HepG2 (cell line): Measurements from ENCODE around the gene FRRS1. TPM values are rescaled to one million over a fixed set of nuclear protein-coding genes. Genes with fewer than 3 reads are reported as not detected.

Experiments used
- ATAC-seq: fragments of 200-7000 bp; cut with Tn5 transposase; 3 replicates; pipeline ENCODE4 v1.9.1; 2020; ENCODE audit warnings: mild to moderate bottlenecking, moderate library complexity
- BruUV-seq: library from RNA; stranded (reverse); fragments of 400-500 nt; replicated peaks from 2 replicates; lab custom pipeline; 2021; lab: Mats Ljungman, UMichigan
- CTCF ChIA-PET: fragments of 300-600 bp; formaldehyde crosslinking; extraction: SDS; loops from one replicate; lab custom pipeline; 2021; ENCODE audit warnings: low total read pairs, inconsistent platforms, low intra/inter-chr PET ratio; lab: Yijun Ruan, JAX
- POLR2A ChIA-PET: fragments of 350-600 bp; sonication (Branson Sonifier 250); formaldehyde crosslinking; loops from one replicate; lab custom pipeline; 2020; ENCODE audit warnings: antibody characterized with exemption, inconsistent platforms; lab: Yijun Ruan, JAX
- DNase-seq: peaks from one replicate; pipeline ENCODE4 v3.0.0-alpha.2; 2015; ENCODE audit warnings: low spot score
- FAIRE-seq: peaks from 3 replicates; lab custom pipeline; 2011; peaks lifted over from hg19 to GRCh38; lab: Jason Lieb, UNC
- H2AFZ ChIP-seq: one replicate; pipeline ENCODE4 v1.6.1; 2011; ENCODE audit warnings: low read length, inconsistent platforms
- H3K27ac ChIP-seq: fragments of 300-600 bp; 3 replicates; pipeline ENCODE4 v1.8.0; 2011; ENCODE audit warnings: mixed run types, mild to moderate bottlenecking, mixed read lengths, low read length, inconsistent platforms; ENCODE audit not compliant: insufficient read depth; ENCODE audit errors: extremely low read length
- H3K27me3 ChIP-seq, 2 experiments: fragments of 200-600 bp in 1 of 2; 2 replicates in 1 of 2; 3 replicates in 1 of 2; pipeline versions ENCODE4 v1.6.0 to v1.8.0; 2011; ENCODE audit warnings: low read length in 2 of 2, mild to moderate bottlenecking in 2 of 2, moderate library complexity in 2 of 2, inconsistent platforms in 1 of 2; ENCODE audit not compliant: insufficient read depth in 2 of 2, control insufficient read depth in 1 of 2
- H3K36me3 ChIP-seq, 2 experiments: fragments of 200-600 bp in 1 of 2; replicated peaks in 1 of 2; 2 replicates in 1 of 2; 3 replicates in 1 of 2; pipeline versions ENCODE4 v1.5.1 to v1.8.0; 2011; ENCODE audit warnings: low read length in 2 of 2, inconsistent platforms in 1 of 2; ENCODE audit not compliant: insufficient read depth in 2 of 2, control insufficient read depth in 1 of 2
- H3K4me1 ChIP-seq: 2 replicates; pipeline ENCODE4 v1.5.1; 2012; ENCODE audit warnings: low read length, inconsistent platforms; ENCODE audit not compliant: insufficient read depth
- H3K4me2 ChIP-seq: 2 replicates; pipeline ENCODE4 v1.6.0; 2011; ENCODE audit warnings: low read depth, low read length, inconsistent platforms
- H3K4me3 ChIP-seq, 3 experiments: fragments of 200-600 bp in 1 of 3; sonication (generic), shearing (Covaris generic) in 1 of 3; replicated peaks in 1 of 3; 2 replicates each; pipeline ENCODE4 v1.5.1; 2011 to 2016; ENCODE audit warnings: low read length in 3 of 3, inconsistent platforms in 2 of 3, low read depth in 2 of 3, mild to moderate bottlenecking in 2 of 3, control low read depth in 1 of 3, mixed read lengths in 1 of 3; ENCODE audit not compliant: insufficient read depth in 1 of 3
- H3K79me2 ChIP-seq: one replicate; pipeline ENCODE4 v1.6.1; 2011; ENCODE audit warnings: low read length, inconsistent platforms; ENCODE audit not compliant: insufficient read depth
- H3K9ac ChIP-seq: 2 replicates; pipeline ENCODE4 v1.6.0; 2011; ENCODE audit warnings: mild to moderate bottlenecking, low read depth, low read length, inconsistent platforms; ENCODE audit not compliant: insufficient read depth
- H3K9me3 ChIP-seq: 2 replicates; pipeline ENCODE4 v1.5.1; 2012; ENCODE audit warnings: mild to moderate bottlenecking, low read length
- H4K20me1 ChIP-seq: 2 replicates; pipeline ENCODE4 v1.6.0; 2011; ENCODE audit warnings: inconsistent platforms, mild to moderate bottlenecking, low read length, moderate library complexity; ENCODE audit not compliant: insufficient read depth
- DR1 ChIP-seq: sonication (generic); formaldehyde crosslinking; IDR thresholded peaks from 2 replicates; pipeline ENCODE4 v1.8.0; 2021; ENCODE audit warnings: mild to moderate bottlenecking, missing genetic modification reagents, inconsistent platforms
- GATA4 ChIP-seq: sonication (generic); IDR thresholded peaks from 2 replicates; pipeline ENCODE4 v1.6.1; 2016; ENCODE audit warnings: antibody characterized with exemption, low read depth, borderline replicate concordance
- MATR3 ChIP-seq: sonication (generic); formaldehyde crosslinking; IDR thresholded peaks from 2 replicates; pipeline ENCODE4 v1.4.0; 2020; ENCODE audit warnings: missing genetic modification reagents
- RBFOX2 ChIP-seq: fragments of 200-400 bp; formaldehyde crosslinking; IDR thresholded peaks from 2 replicates; pipeline ENCODE4 v1.6.1; 2017; ENCODE audit warnings: low read depth, mild to moderate bottlenecking, low read length
- SMARCC2 ChIP-seq: fragments of 450-650 bp; IDR thresholded peaks from 2 replicates; pipeline ENCODE4 v1.6.1; 2017; ENCODE audit warnings: antibody characterized with exemption, mild to moderate bottlenecking
- ZFP62 ChIP-seq: sonication (generic); formaldehyde crosslinking; IDR thresholded peaks from 2 replicates; pipeline ENCODE4 v1.4.0; 2020; ENCODE audit warnings: missing genetic modification reagents
- ZNF10 ChIP-seq: sonication (generic); formaldehyde crosslinking; IDR thresholded peaks from 2 replicates; pipeline ENCODE4 v1.4.0; 2020; ENCODE audit warnings: mild to moderate bottlenecking, low read depth, missing genetic modification reagents, borderline replicate concordance
- ZNF337 ChIP-seq: sonication (generic); formaldehyde crosslinking; IDR thresholded peaks from 2 replicates; pipeline ENCODE4 v1.5.1; 2020; ENCODE audit warnings: missing genetic modification reagents, low read depth, mild to moderate bottlenecking, borderline replicate concordance
- ZNF451 ChIP-seq: sonication (generic); formaldehyde crosslinking; IDR thresholded peaks from 2 replicates; pipeline ENCODE4 v1.5.0; 2020; ENCODE audit warnings: mild to moderate bottlenecking, missing genetic modification reagents
- WGBS: methylation state at CpG from one replicate; pipeline ENCODE4 v1.1.6; 2017; ENCODE audit warnings: low lambda C conversion rate; 5-methylcytosine and 5-hydroxymethylcytosine counted together
- in situ Hi-C: cut with HindIII; loops from 2 replicates; pipeline ENCODE4 v1.10.0; 2017; ENCODE audit warnings: low pct_unique_long_range_greater_than_20kb; ENCODE audit not compliant: extremely low pct_ligation_motif_present
- intact Hi-C: fragments of 100-400 bp; cut with micrococcal nuclease; formaldehyde crosslinking; loops from one replicate; pipeline ENCODE4 v1.10.0; 2022; ENCODE audit not compliant: unreplicated experiment
- polyA plus RNA-seq, 8 experiments: library from polyadenylated mRNA; depleted of rRNA in 3 of 8; stranded (reverse) in 7 of 8; unstranded in 1 of 8; fragments of >200 nt; fragmentation: Illumina TruSeq in 4 of 8; extraction: Trizol in 4 of 8; gene quantifications; 2 replicates each; pipeline versions ENCODE4 v1.2.1 to v1.2.3, GENCODE V29; 2011 to 2016; ENCODE audit warnings: low read depth in 4 of 8, missing spikeins in 1 of 8, mixed read lengths in 1 of 8; ENCODE audit not compliant: insufficient read depth in 1 of 8
- total RNA-seq, 5 experiments: library from RNA; depleted of rRNA; stranded (reverse); fragments of >200 nt; fragmentation: Illumina TruSeq; extraction: Trizol; gene quantifications; 2 replicates each; pipeline ENCODE4 v1.2.3, GENCODE V29; 2016; ENCODE audit warnings: low read depth in 1 of 5
- TF ChIP-seq, protein P1 (sequence below): sonication (generic); formaldehyde crosslinking; IDR thresholded peaks from 2 replicates; pipeline ENCODE4 v1.9.0; 2021; ENCODE audit warnings: missing genetic modification reagents, mild to moderate bottlenecking, borderline replicate concordance
- TF ChIP-seq, protein P2 (sequence below): sonication (generic); formaldehyde crosslinking; IDR thresholded peaks from 2 replicates; pipeline ENCODE4 v1.5.0; 2020; ENCODE audit warnings: mild to moderate bottlenecking, missing genetic modification reagents

Gene FRRS1
- total and polyA plus RNA-seq, 2 of the 13 experiments (the other 11 are each of a cell fraction or from before 2014, with no cell fraction given), result 22.6 to 23.4 TPM

DNA sequence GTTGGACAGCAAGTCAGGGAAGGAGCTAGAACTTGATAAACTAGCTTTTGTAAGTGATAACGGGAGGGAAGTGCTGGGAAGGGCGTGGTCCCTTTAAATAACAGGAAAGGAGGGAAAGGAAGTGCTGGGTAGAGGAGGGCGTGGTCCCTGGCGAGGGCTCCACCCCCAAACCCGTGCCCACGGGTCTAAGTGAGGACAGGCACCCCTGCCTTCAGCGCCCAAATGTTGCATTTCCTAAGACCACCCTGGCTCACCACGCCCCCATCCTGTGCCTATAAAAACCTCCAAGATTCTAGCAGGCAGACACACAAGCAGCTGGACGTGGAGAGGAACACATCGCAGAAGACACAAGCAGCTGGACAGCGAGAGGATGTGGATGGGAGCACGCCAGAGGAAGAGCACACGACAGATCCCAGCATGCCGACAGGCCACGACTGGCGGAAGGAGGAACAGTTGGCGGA, 62.0 kb downstream of the FRRS1 start:
- no peak for ATAC-seq
- TF ChIP-seq, protein P1, sequence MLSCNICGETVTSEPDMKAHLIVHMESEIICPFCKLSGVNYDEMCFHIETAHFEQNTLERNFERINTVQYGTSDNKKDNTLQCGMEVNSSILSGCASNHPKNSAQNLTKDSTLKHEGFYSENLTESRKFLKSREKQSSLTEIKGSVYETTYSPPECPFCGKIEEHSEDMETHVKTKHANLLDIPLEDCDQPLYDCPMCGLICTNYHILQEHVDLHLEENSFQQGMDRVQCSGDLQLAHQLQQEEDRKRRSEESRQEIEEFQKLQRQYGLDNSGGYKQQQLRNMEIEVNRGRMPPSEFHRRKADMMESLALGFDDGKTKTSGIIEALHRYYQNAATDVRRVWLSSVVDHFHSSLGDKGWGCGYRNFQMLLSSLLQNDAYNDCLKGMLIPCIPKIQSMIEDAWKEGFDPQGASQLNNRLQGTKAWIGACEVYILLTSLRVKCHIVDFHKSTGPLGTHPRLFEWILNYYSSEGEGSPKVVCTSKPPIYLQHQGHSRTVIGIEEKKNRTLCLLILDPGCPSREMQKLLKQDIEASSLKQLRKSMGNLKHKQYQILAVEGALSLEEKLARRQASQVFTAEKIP (CRISPR knock-in tag), result no peak
- TF ChIP-seq ZNF337 (CRISPR knock-in tag) (no peak), MATR3 (no peak), ZNF451 (no peak), DR1 (no peak), SMARCC2 (no peak), GATA4 (no peak), ZFP62 (CRISPR knock-in tag) (no peak), RBFOX2 (no peak), ZNF10 (no peak)
- TF ChIP-seq, protein P2, sequence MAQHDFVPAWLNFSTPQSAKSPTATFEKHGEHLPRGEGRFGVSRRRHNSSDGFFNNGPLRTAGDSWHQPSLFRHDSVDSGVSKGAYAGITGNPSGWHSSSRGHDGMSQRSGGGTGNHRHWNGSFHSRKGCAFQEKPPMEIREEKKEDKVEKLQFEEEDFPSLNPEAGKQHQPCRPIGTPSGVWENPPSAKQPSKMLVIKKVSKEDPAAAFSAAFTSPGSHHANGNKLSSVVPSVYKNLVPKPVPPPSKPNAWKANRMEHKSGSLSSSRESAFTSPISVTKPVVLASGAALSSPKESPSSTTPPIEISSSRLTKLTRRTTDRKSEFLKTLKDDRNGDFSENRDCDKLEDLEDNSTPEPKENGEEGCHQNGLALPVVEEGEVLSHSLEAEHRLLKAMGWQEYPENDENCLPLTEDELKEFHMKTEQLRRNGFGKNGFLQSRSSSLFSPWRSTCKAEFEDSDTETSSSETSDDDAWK (CRISPR knock-in tag), result no peak
- Histone ChIP-seq H3K4me2 (no peak overlapping the region), H3K36me3 (peaks cover 0 to 4% of the 10 kb centered on the region in 2 experiments; a peak in 2 of 5 replicates), H3K79me2 (no peaks in the 10 kb centered on the region), H3K4me1 (no peaks in the 10 kb centered on the region), H3K9ac (no peak overlapping the region), H4K20me1 (no peaks in the 10 kb centered on the region), H3K27me3 (no peaks in the 10 kb centered on the region), H3K4me3 (no peak overlapping the region), H2AFZ (no peak overlapping the region), H3K9me3 (no peaks in the 10 kb centered on the region), H3K27ac (no peak overlapping the region)
- ChIA-PET CTCF (no interaction called here), POLR2A (no interaction called here)
- intact Hi-C loops (no loop called here), in situ Hi-C loops (loop anchor here (10.0 to 25.0 kb wide), 3 partner anchors 380 to 717 kb away; no protein-coding TSS in a partner anchor)
- no TSS peak for BruUV-seq
- WGBS, result 91% methylated on average over 15 of the region's 17 CpGs
- FAIRE-seq, result no peak
- no peak for DNase-seq
